Activated CD8-positive, alpha-beta memory T cell treated with anti-CD3 and anti-CD28 coated beads, Interleukin-2, amount 50 U/mL, for 24 hours (primary cell): ENCODE results near the gene PLA2G4B.
"Not testable (repeated sequence)": the region's sequence is repeated elsewhere in the genome, so short reads cannot be mapped to it uniquely, and the experiment has no call there.

Experiments
- DNase-seq: peaks from one replicate; pipeline ENCODE4 v3.0.0-alpha.2; 2020; ENCODE audit errors: extremely low read depth

Gene PLA2G4B

GRCh38 chr15:41827880-41828806, 10.5 kb upstream of the PLA2G4B start, which contains the start of gene JMJD7:
TSS of gene JMJD7 (plus strand) at chr15:41828092. CDS start at chr15:41828125, 33 bp downstream.
- peak; percentile 87 for DNase-seq

GRCh38 chr15:41828807-41829141, 9.9 kb upstream of the PLA2G4B start:
- no peak for DNase-seq

- no peak for DNase-seq
Observed at GRCh38 chr15:41829959-41830646, 8.5 kb upstream of the PLA2G4B start.

- DNase-seq, result not testable (repeated sequence)
Observed at GRCh38 chr15:41831291-41831690, 7.4 kb upstream of the PLA2G4B start.

GRCh38 chr15:41832208-41832607, 6.4 kb upstream of the PLA2G4B start:
- no peak for DNase-seq

GRCh38 chr15:41832875-41833274, 5.8 kb upstream of the PLA2G4B start:
- DNase-seq, result no peak

- DNase-seq, result no peak
Observed at GRCh38 chr15:41834096-41834495, 4.6 kb upstream of the PLA2G4B start.

- no peak for DNase-seq
Observed at GRCh38 chr15:41836073-41836472, 2.6 kb upstream of the PLA2G4B start.

GRCh38 chr15:41836713-41837454, 1.8 kb upstream of the PLA2G4B start:
- no peak for DNase-seq

- DNase-seq, result no peak
Observed at GRCh38 chr15:41839781-41840491, 1.3 kb downstream of the PLA2G4B start.

GRCh38 chr15:41840673-41841072, 2.0 kb downstream of the PLA2G4B start:
- no peak for DNase-seq

GRCh38 chr15:41841131-41841530, 2.5 kb downstream of the PLA2G4B start:
- no peak for DNase-seq

GRCh38 chr15:41842229-41842628, 3.6 kb downstream of the PLA2G4B start:
- no peak for DNase-seq

- DNase-seq, result no peak
Observed at GRCh38 chr15:41843571-41843970, 4.9 kb downstream of the PLA2G4B start.

- no peak for DNase-seq
Observed at GRCh38 chr15:41844814-41845213, 6.2 kb downstream of the PLA2G4B start.

- no peak for DNase-seq
Observed at GRCh38 chr15:41847206-41847605, 8.6 kb downstream of the PLA2G4B start.

- no peak for DNase-seq
Observed at GRCh38 chr15:41847981-41848380, 9.3 kb downstream of the PLA2G4B start.

GRCh38 chr15:41848631-41849030, 10.0 kb downstream of the PLA2G4B start:
- DNase-seq, result no peak

GRCh38 chr15:41849204-41849603, 10.6 kb downstream of the PLA2G4B start:
- no peak for DNase-seq

GRCh38 chr15:41849861-41850260, 11.2 kb downstream of the PLA2G4B start:
- DNase-seq, result no peak

GRCh38 chr15:41850482-41851166, 12.0 kb downstream of the PLA2G4B start:
- DNase-seq, result no peak
